Mucosa of descending colon (tissue), 3 donors: ENCODE data around the gene RPS13. TPM values are rescaled to one million over a fixed set of nuclear protein-coding genes. Genes with fewer than 3 reads are reported as not detected.
"Not testable (repeated sequence)": the region's sequence is repeated elsewhere in the genome, so short reads cannot be mapped to it uniquely, and the experiment has no call there.

Source experiments
- ATAC-seq: fragments of 200-7000 bp; cut with Tn5 transposase; one replicate; pipeline ENCODE4 v1.9.1; 2020; ENCODE audit warnings: mild to moderate bottlenecking, moderate library complexity
- DNase-seq, 3 donors: peaks; one replicate each; pipeline ENCODE4 v3.0.0-alpha.2; 2020
- H3K36me3 ChIP-seq: fragments of 200-600 bp; one replicate; pipeline ENCODE4 v1.8.0; 2021; ENCODE audit warnings: low read depth, mild to moderate bottlenecking
- H3K4me1 ChIP-seq: fragments of 200-600 bp; one replicate; pipeline ENCODE4 v1.8.0; 2021; ENCODE audit warnings: low read depth, mild to moderate bottlenecking
- H3K4me3 ChIP-seq: fragments of 200-600 bp; one replicate; pipeline ENCODE4 v1.8.0; 2021; ENCODE audit warnings: mild to moderate bottlenecking
- H3K9me3 ChIP-seq: fragments of 200-600 bp; one replicate; pipeline ENCODE4 v1.8.0; 2021; ENCODE audit warnings: mild to moderate bottlenecking
- CTCF ChIP-seq: fragments of 200-600 bp; IDR thresholded peaks from one replicate; pipeline ENCODE4 v1.8.0; 2022; ENCODE audit warnings: antibody characterized with exemption, mild to moderate bottlenecking
- intact Hi-C, 2 donors: fragments of 100-400 bp; cut with DNase I in 1 of 2; cut with micrococcal nuclease in 1 of 2; formaldehyde crosslinking; loops; one replicate each; pipeline versions ENCODE4 v1.11.0 to v1.11.1; 2022; cut with DNase I, micrococcal nuclease
- total RNA-seq, 3 donors: library from RNA; stranded (reverse); fragmentation: NEBNext Ultra II Directional in 2 of 3; extraction: Animal tissue kit (Norgen Biotek cat#: 25700) in 2 of 3; gene quantifications; one replicate each; pipeline versions ENCODE4 v1.2.1 to v1.2.4, GENCODE V29; 2021 to 2023
- donor health status: DM: no; HTN: no; CAD: no; lungs with moderate emphysema.
- donor health status: DM: no; HTN: no; CAD: no.
- donor health status: DM: no; HTN: yes; CAD: no.

RPS13 gene
- total RNA-seq, 3 donors from 2014 or later = 562 to 797 (median 736) TPM

GRCh38 chr11:17046690-17047089 lies 30.8 kb downstream of the RPS13 start:
- Histone ChIP-seq H3K4me3 (no peak overlapping the region), H3K4me1 (no peaks in the 10 kb centered on the region), H3K9me3 (no peaks in the 10 kb centered on the region), H3K36me3 (no peaks in the 10 kb centered on the region)
- no peak for DNase-seq
- TF ChIP-seq CTCF = no peak
- no peak for ATAC-seq
- intact Hi-C loops = no loop called here

GRCh38 chr11:17036666-17037658 lies 40.5 kb downstream of the RPS13 start:
- H3K4me3 ChIP-seq = no peak overlapping the region
- ATAC-seq (peak; percentile 72), DNase-seq (peak in 1 of 3 donors; percentile 55)
- H3K36me3 ChIP-seq = no peaks in the 10 kb centered on the region
- TF ChIP-seq CTCF = no peak
- intact Hi-C loops = no loop called here
- no peaks in the 10 kb centered on the region for H3K9me3 ChIP-seq
- no peaks in the 10 kb centered on the region for H3K4me1 ChIP-seq

GRCh38 chr11:17034027-17034426 lies 43.4 kb downstream of the RPS13 start:
- H3K4me3 ChIP-seq, H3K9me3 ChIP-seq, intact Hi-C loops, DNase-seq, H3K4me1 ChIP-seq, ATAC-seq, H3K36me3 ChIP-seq: not testable (repeated sequence)

- ATAC-seq (no peak), DNase-seq (no peak)
Observed at GRCh38 chr11:17026487-17027082, 50.9 kb downstream of the RPS13 start.

GRCh38 chr11:17024924-17025323 lies 52.5 kb downstream of the RPS13 start:
- no peak for TF ChIP-seq CTCF
- ATAC-seq (no peak), DNase-seq (no peak)
- Histone ChIP-seq H3K9me3 (no peaks in the 10 kb centered on the region), H3K36me3 (no peaks in the 10 kb centered on the region), H3K4me3 (no peak overlapping the region), H3K4me1 (no peaks in the 10 kb centered on the region)
- intact Hi-C loops = no loop called here

More at GRCh38 chr11:17026487-17027082, 50.9 kb downstream of the RPS13 start:
- intact Hi-C loops = no loop called here
- H3K4me1 ChIP-seq = no peaks in the 10 kb centered on the region
- TF ChIP-seq CTCF = no peak
- H3K36me3 ChIP-seq = no peaks in the 10 kb centered on the region
- H3K9me3 ChIP-seq = no peaks in the 10 kb centered on the region
- no peak overlapping the region for H3K4me3 ChIP-seq

Other genes starting within 250 kb of the RPS13 start
- 100 to 1,000 TPM in 1 of 3 donors, 10 to 100 TPM in 2; 67.0 to 120 (median 99.6) TPM for gene PLEKHA7, start 63.3 kb downstream of the RPS13 start, total RNA-seq
- 10 to 100 TPM; 48.5 to 75.7 (median 49.3) TPM for gene PIK3C2A, start 130.3 kb upstream of the RPS13 start, total RNA-seq
- gene NUCB2, start 199.1 kb upstream of the RPS13 start, total RNA-seq = 10 to 100 TPM; 22.4 to 75.4 (median 49.9) TPM